ENCODE measurements around the gene EBLN2. TPM values are rescaled to one million over a fixed set of nuclear protein-coding genes. Genes with fewer than 3 reads are reported as not detected.

EBLN2 gene
- total RNA-seq, 1 donor from 2014 or later, result 15.3 TPM

- Histone ChIP-seq H3K4me3 (no peak overlapping the region), H3K79me2 (ENCODE audit: low read depth) (no peaks in the 10 kb centered on the region), H3K36me3 (no peaks in the 10 kb centered on the region), H4K20me1 (ENCODE audit: low read depth) (no peaks in the 10 kb centered on the region), H3K4me1 (peaks cover 17% of the 10 kb centered on the region), H3K9me3 (ENCODE audit: low read depth) (no peaks in the 10 kb centered on the region), H3K27ac (no peak overlapping the region), H3K4me2 (no peak overlapping the region), H3K9ac (no peak overlapping the region), H3F3A (ENCODE audit: low read depth) (peaks cover 18% of the 10 kb centered on the region), H2AFZ (replicated peaks) (no peak overlapping the region), H3K27me3 (no peaks in the 10 kb centered on the region)
- H3K27me3 Mint-ChIP-seq (ENCODE audit: insufficient read depth, low read depth), result peaks cover 4% of the 10 kb centered on the region
- H3K4me1 Mint-ChIP-seq, result peaks cover 17% of the 10 kb centered on the region
- H3K4me3 Mint-ChIP-seq, result no peak overlapping the region
- no peaks in the 10 kb centered on the region for H3K36me3 Mint-ChIP-seq
- DNase-seq (ENCODE audit: low spot score), result no peak
- TF ChIP-seq, protein P1, sequence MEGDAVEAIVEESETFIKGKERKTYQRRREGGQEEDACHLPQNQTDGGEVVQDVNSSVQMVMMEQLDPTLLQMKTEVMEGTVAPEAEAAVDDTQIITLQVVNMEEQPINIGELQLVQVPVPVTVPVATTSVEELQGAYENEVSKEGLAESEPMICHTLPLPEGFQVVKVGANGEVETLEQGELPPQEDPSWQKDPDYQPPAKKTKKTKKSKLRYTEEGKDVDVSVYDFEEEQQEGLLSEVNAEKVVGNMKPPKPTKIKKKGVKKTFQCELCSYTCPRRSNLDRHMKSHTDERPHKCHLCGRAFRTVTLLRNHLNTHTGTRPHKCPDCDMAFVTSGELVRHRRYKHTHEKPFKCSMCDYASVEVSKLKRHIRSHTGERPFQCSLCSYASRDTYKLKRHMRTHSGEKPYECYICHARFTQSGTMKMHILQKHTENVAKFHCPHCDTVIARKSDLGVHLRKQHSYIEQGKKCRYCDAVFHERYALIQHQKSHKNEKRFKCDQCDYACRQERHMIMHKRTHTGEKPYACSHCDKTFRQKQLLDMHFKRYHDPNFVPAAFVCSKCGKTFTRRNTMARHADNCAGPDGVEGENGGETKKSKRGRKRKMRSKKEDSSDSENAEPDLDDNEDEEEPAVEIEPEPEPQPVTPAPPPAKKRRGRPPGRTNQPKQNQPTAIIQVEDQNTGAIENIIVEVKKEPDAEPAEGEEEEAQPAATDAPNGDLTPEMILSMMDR (IDR thresholded peaks at IDR 0.05), result no peak
- H3K27ac Mint-ChIP-seq, result no peak overlapping the region
- H3K9me3 Mint-ChIP-seq, result no peaks in the 10 kb centered on the region
Measured at GRCh38 chr3:73098026-73098425, 36.6 kb downstream of the EBLN2 start.

DNA sequence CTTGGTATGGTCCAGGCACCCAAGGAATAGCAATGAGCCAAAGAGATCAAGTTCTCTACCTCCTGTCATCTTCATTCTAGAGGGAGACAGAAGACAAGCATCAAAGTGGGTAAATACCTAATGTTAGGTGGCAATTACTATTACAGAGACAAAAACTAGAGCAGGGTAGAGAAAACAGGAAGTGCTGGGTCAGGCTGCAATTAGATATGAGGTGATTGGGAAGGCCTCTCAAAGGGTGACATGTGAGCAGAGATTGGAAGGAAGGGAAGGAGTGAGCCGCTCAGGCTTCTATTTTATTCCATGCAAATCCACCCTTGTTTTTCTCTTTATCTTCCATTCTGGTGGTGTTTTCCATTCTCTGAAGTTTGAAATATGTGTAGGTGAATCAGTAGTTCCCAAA, 37.4 kb downstream of the EBLN2 start:
- H3K4me3 ChIP-seq, result no peak overlapping the region
- no peaks in the 10 kb centered on the region for H3K27me3 ChIP-seq
- TF ChIP-seq EZH2phosphoT487 (IDR thresholded peaks at IDR 0.05) (no peak), EZH2 (IDR thresholded peaks at IDR 0.05) (no peak)
- TF ChIP-seq, protein P1 (IDR thresholded peaks at IDR 0.05), result no peak
- Mint-ChIP-seq H3K4me3 (no peak overlapping the region), H3K4me1 (peaks cover 17% of the 10 kb centered on the region), H3K36me3 (no peaks in the 10 kb centered on the region), H3K27ac (no peak overlapping the region), H3K9me3 (no peaks in the 10 kb centered on the region), H3K27me3 (ENCODE audit: insufficient read depth, low read depth) (peaks cover 4% of the 10 kb centered on the region)
- H3K9ac ChIP-seq, result no peak overlapping the region
- no peaks in the 10 kb centered on the region for H3K36me3 ChIP-seq
- no peak overlapping the region for H3K4me2 ChIP-seq
- no peak for DNase-seq (ENCODE audit: low spot score)
- H3K9me3 ChIP-seq (ENCODE audit: low read depth), result no peaks in the 10 kb centered on the region
- H3K79me2 ChIP-seq (ENCODE audit: low read depth), result no peaks in the 10 kb centered on the region
- H3K4me1 ChIP-seq, result peaks cover 17% of the 10 kb centered on the region
- no peak overlapping the region for H3K27ac ChIP-seq
- H2AFZ ChIP-seq (replicated peaks), result no peak overlapping the region
- peaks cover 18% of the 10 kb centered on the region for H3F3A ChIP-seq (ENCODE audit: low read depth)
- no peaks in the 10 kb centered on the region for H4K20me1 ChIP-seq (ENCODE audit: low read depth)

GRCh38 chr3:73100741-73101559, 39.5 kb downstream of the EBLN2 start:
- peak; percentile 92 for DNase-seq (ENCODE audit: low spot score)
- no peaks in the 10 kb centered on the region for H3K9me3 Mint-ChIP-seq
- Histone ChIP-seq H3K9ac (no peak overlapping the region), H2AFZ (replicated peaks) (peak overlapping the region; percentile 84), H3K9me3 (ENCODE audit: low read depth) (no peaks in the 10 kb centered on the region), H4K20me1 (ENCODE audit: low read depth) (no peaks in the 10 kb centered on the region), H3K4me2 (peak overlapping the region; percentile 49), H3K79me2 (ENCODE audit: low read depth) (no peaks in the 10 kb centered on the region), H3K4me1 (peaks cover 5% of the 10 kb centered on the region), H3K27me3 (no peaks in the 10 kb centered on the region), H3K4me3 (no peak overlapping the region), H3K27ac (no peak overlapping the region), H3F3A (ENCODE audit: low read depth) (peaks cover under 1% of the 10 kb centered on the region), H3K36me3 (no peaks in the 10 kb centered on the region)
- H3K36me3 Mint-ChIP-seq, result no peaks in the 10 kb centered on the region
- peak overlapping the region; percentile 39 for H3K27ac Mint-ChIP-seq
- TF ChIP-seq, protein P1 (IDR thresholded peaks at IDR 0.05), result peak; percentile 97
- TF ChIP-seq EZH2phosphoT487 (IDR thresholded peaks at IDR 0.05), result no peak
- H3K4me1 Mint-ChIP-seq, result peaks cover 13% of the 10 kb centered on the region
- H3K4me3 Mint-ChIP-seq, result no peak overlapping the region
- peaks cover 4% of the 10 kb centered on the region for H3K27me3 Mint-ChIP-seq (ENCODE audit: insufficient read depth, low read depth)

Data from neural progenitor cell (in vitro differentiated cells).